GM18858 (cell line): ENCODE results near the gene RBAK.
"Not testable (repeated sequence)": the region's sequence is repeated elsewhere in the genome, so short reads cannot be mapped to it uniquely, and the experiment has no call there.

Source experiments
- ATAC-seq: cut with Tn5 transposase; IDR thresholded peaks from one replicate; pipeline ENCODE4 v1.9.1; 2021; ENCODE audit not compliant: unreplicated experiment

RBAK gene

GRCh38 chr7:5045558-5046396 lies at the start of gene RBAK:
TSS of gene RBAK (plus strand) at chr7:5045860. CDS start at chr7:5048077, 2,217 bp downstream.
- peak; percentile 98 for ATAC-seq

GRCh38 chr7:4996696-4997222 lies 48.9 kb upstream of the RBAK start:
- no peak for ATAC-seq

- no peak for ATAC-seq
Observed at GRCh38 chr7:4998244-4998643, 47.4 kb upstream of the RBAK start.

- ATAC-seq = no peak
Observed at GRCh38 chr7:4998910-4999309, 46.8 kb upstream of the RBAK start.

- no peak for ATAC-seq
Observed at GRCh38 chr7:4999369-4999950, 46.2 kb upstream of the RBAK start.

GRCh38 chr7:5001003-5001402 lies 44.7 kb upstream of the RBAK start:
- ATAC-seq = no peak

- ATAC-seq = no peak
Observed at GRCh38 chr7:5001911-5002310, 43.7 kb upstream of the RBAK start.

- ATAC-seq = no peak
Observed at GRCh38 chr7:5005066-5005465, 40.6 kb upstream of the RBAK start.

- no peak for ATAC-seq
Observed at GRCh38 chr7:5012985-5013384, 32.7 kb upstream of the RBAK start.

- ATAC-seq = not testable (repeated sequence)
Observed at GRCh38 chr7:5015936-5016335, 29.7 kb upstream of the RBAK start.

- not testable (repeated sequence) for ATAC-seq
Observed at GRCh38 chr7:5017626-5018025, 28.0 kb upstream of the RBAK start.

- no peak for ATAC-seq
Observed at GRCh38 chr7:5020098-5020497, 25.6 kb upstream of the RBAK start.

- ATAC-seq = not testable (repeated sequence)
Observed at GRCh38 chr7:5020976-5021550, 24.6 kb upstream of the RBAK start.

- not testable (repeated sequence) for ATAC-seq
Observed at GRCh38 chr7:5023626-5024025, 22.0 kb upstream of the RBAK start.

GRCh38 chr7:5027796-5028410 lies 17.8 kb upstream of the RBAK start:
- ATAC-seq = not testable (repeated sequence)

GRCh38 chr7:5033186-5033585 lies 12.5 kb upstream of the RBAK start:
- ATAC-seq = not testable (repeated sequence)

GRCh38 chr7:5035276-5035675 lies 10.4 kb upstream of the RBAK start:
- no peak for ATAC-seq

GRCh38 chr7:5036446-5036845 lies 9.2 kb upstream of the RBAK start:
- no peak for ATAC-seq

- no peak for ATAC-seq
Observed at GRCh38 chr7:5041047-5041446, 4.6 kb upstream of the RBAK start.

- no peak for ATAC-seq
Observed at GRCh38 chr7:5043661-5044060, 2.0 kb upstream of the RBAK start.

- not testable (repeated sequence) for ATAC-seq
Observed at GRCh38 chr7:5046397-5046732, 705 bp downstream of the RBAK start.

GRCh38 chr7:5047127-5047526 lies 1.5 kb downstream of the RBAK start:
- ATAC-seq = not testable (repeated sequence)
